GM19468 (cell line): ENCODE measurements around the gene RGS12.

Experiments
- ATAC-seq: cut with Tn5 transposase; IDR thresholded peaks from one replicate; pipeline ENCODE4 v1.9.1; 2021; ENCODE audit warnings: mild to moderate bottlenecking, moderate library complexity, moderate number of reproducible peaks; ENCODE audit not compliant: unreplicated experiment; ENCODE audit errors: extremely low read depth

Gene RGS12

GRCh38 chr4:3252831-3253641, 39.8 kb upstream of the RGS12 start:
- ATAC-seq: no peak

- no peak for ATAC-seq
Observed at GRCh38 chr4:3253808-3254207, 39.0 kb upstream of the RGS12 start.

GRCh38 chr4:3254302-3255131, 38.3 kb upstream of the RGS12 start:
- no peak for ATAC-seq

- ATAC-seq: no peak
Observed at GRCh38 chr4:3255611-3256186, 37.1 kb upstream of the RGS12 start.

- ATAC-seq: no peak
Observed at GRCh38 chr4:3256230-3257102, 36.4 kb upstream of the RGS12 start.

GRCh38 chr4:3257103-3257555, 35.7 kb upstream of the RGS12 start:
- ATAC-seq: no peak

- ATAC-seq: no peak
Observed at GRCh38 chr4:3257556-3258482, 35.0 kb upstream of the RGS12 start.

GRCh38 chr4:3261411-3262207, 31.2 kb upstream of the RGS12 start:
- ATAC-seq: no peak

GRCh38 chr4:3262208-3263052, 30.4 kb upstream of the RGS12 start:
- ATAC-seq: no peak

GRCh38 chr4:3263053-3263875, 29.6 kb upstream of the RGS12 start:
- no peak for ATAC-seq

- no peak for ATAC-seq
Observed at GRCh38 chr4:3263876-3264193, 29.0 kb upstream of the RGS12 start.

- no peak for ATAC-seq
Observed at GRCh38 chr4:3266076-3266475, 26.7 kb upstream of the RGS12 start.

- no peak for ATAC-seq
Observed at GRCh38 chr4:3267576-3268394, 25.0 kb upstream of the RGS12 start.

GRCh38 chr4:3268395-3269104, 24.3 kb upstream of the RGS12 start:
- no peak for ATAC-seq
